Cardiac atrium fibroblast (primary cell): ENCODE data around the gene POLD3. TPM values are rescaled to one million over a fixed set of nuclear protein-coding genes. Genes with fewer than 3 reads are reported as not detected.

Source experiments
- total RNA-seq: library from RNA; depleted of rRNA; stranded (reverse); fragments of >200 nt; gene quantifications from 2 replicates; pipeline ENCODE4 v1.2.3, GENCODE V29; 2015

The POLD3 gene
- total RNA-seq, result 6.0 and 6.8 TPM in 2 replicates

GRCh38 chr11:74592441-74593362, at the start of gene POLD3:
TSS of gene POLD3 (plus strand) at chr11:74592582. CDS start at chr11:74592659, 77 bp downstream.

Other genes starting within 250 kb of the POLD3 start
- gene PGM2L1, start 194.1 kb upstream of the POLD3 start, total RNA-seq, result 0.72 and 1.8 TPM in 2 replicates
- gene KCNE3, start 125.0 kb upstream of the POLD3 start, total RNA-seq, result 2.3 and 6.9 TPM in 2 replicates
- 0.97 TPM in 1 of 2 replicates, not detected in the other for gene LIPT2, start 98.9 kb upstream of the POLD3 start, total RNA-seq
- gene CHRDL2, start 138.8 kb downstream of the POLD3 start, total RNA-seq, result not detected in 2 replicates
- 8.7 and 10.5 TPM in 2 replicates for gene RNF169, start 156.3 kb downstream of the POLD3 start, total RNA-seq